ENCODE measurements around the gene CD4.
"Not testable (repeated sequence)": the region's sequence is repeated elsewhere in the genome, so short reads cannot be mapped to it uniquely, and the experiment has no call there.

The CD4 gene

GRCh38 chr12:6788972-6789924 is at the start of gene CD4:
TSS of gene CD4 (plus strand) at chr12:6789528. CDS start at chr12:6800139, 10,611 bp downstream.
- peak within 1 kb of the TSS; percentile 18 for H3K9ac ChIP-seq (ENCODE audit: low read length)
- peaks cover 8% of the 10 kb centered on the region for H3K27me3 ChIP-seq (ENCODE audit: control insufficient read depth, insufficient read depth, low read length)
- H3K4me1 ChIP-seq (ENCODE audit: control insufficient read depth, insufficient read depth, low read length), result no peaks in the 10 kb centered on the region
- no peaks in the 10 kb centered on the region for H3K36me3 ChIP-seq (ENCODE audit: control insufficient read depth, insufficient read depth, low read length)
- H3K4me3 ChIP-seq (ENCODE audit: low read length), result peak within 1 kb of the TSS; percentile 22
- no peaks in the 10 kb centered on the region for H3K9me3 ChIP-seq (ENCODE audit: control insufficient read depth, low read length)

DNA sequence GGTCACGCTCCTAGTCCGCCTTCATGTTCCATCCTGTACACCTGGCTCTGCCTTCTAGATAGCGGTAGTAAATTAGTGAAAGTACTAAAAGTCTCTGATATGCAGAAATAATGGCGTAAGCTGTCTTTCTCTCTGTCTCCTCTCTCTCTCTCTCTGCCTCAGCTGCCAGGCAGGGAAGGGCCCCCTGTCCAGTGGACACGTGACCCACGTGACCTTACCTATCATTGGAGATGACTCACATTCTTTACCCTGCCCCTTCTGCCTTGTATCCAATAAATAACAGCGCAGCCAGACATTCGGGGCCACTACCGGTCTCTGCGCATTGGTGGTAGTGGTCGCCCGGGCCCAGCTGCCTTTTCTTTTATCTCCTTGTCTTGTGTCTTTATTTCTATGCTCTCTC is 47.2 kb upstream of the CD4 start:
- H3K9me3 ChIP-seq (ENCODE audit: control insufficient read depth, low read length); H3K27me3 ChIP-seq (ENCODE audit: control insufficient read depth, insufficient read depth, low read length); H3K9ac ChIP-seq (ENCODE audit: low read length); H3K4me1 ChIP-seq (ENCODE audit: control insufficient read depth, insufficient read depth, low read length); H3K36me3 ChIP-seq (ENCODE audit: control insufficient read depth, insufficient read depth, low read length); H3K4me3 ChIP-seq (ENCODE audit: low read length): not testable (repeated sequence)

DNA sequence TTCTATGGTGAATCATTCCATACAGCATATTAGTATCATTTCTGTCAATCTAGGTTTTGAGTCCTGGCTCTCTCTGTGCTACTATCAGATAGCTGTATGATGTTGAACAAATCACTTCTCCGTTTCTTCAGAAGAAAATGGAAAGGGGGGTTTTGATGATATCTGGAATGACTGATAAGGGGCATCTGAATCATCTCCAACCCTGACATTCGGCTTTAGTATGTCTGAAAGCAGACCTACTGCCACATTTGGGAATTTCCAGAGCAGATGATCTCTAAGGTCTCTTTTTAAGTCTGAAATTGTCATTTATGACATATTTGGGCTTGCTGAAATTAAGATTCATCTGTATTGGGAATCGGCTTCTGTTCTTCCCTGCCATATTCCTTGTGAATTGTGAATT is 46.5 kb upstream of the CD4 start:
- no peak overlapping the region for H3K9ac ChIP-seq (ENCODE audit: low read length)
- H3K4me1 ChIP-seq (ENCODE audit: control insufficient read depth, insufficient read depth, low read length), result no peaks in the 10 kb centered on the region
- no peaks in the 10 kb centered on the region for H3K36me3 ChIP-seq (ENCODE audit: control insufficient read depth, insufficient read depth, low read length)
- H3K4me3 ChIP-seq (ENCODE audit: low read length), result no peak overlapping the region
- no peaks in the 10 kb centered on the region for H3K27me3 ChIP-seq (ENCODE audit: control insufficient read depth, insufficient read depth, low read length)
- no peaks in the 10 kb centered on the region for H3K9me3 ChIP-seq (ENCODE audit: control insufficient read depth, low read length)

DNA sequence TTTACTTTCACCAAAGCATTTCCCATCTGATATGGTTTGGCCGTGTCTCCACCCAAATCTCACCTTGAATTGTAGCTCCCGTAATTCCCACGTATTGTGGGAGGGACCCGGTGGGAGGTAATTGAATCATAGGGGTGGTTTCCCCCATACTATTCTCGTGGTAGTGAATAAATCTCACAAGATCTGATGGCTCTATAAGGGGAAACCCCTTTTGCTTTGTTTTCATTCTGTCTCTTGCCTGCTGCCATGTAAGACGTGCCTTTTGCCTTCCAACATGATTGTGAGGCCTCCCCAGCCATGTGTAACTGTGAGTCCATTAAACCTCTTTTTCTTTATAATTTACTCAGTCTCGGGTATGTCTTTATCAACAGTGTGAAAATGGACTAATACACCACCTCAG is 46.0 kb upstream of the CD4 start:
- not testable (repeated sequence) for H3K4me3 ChIP-seq (ENCODE audit: low read length); H3K36me3 ChIP-seq (ENCODE audit: control insufficient read depth, insufficient read depth, low read length); H3K9me3 ChIP-seq (ENCODE audit: control insufficient read depth, low read length); H3K4me1 ChIP-seq (ENCODE audit: control insufficient read depth, insufficient read depth, low read length); H3K9ac ChIP-seq (ENCODE audit: low read length); H3K27me3 ChIP-seq (ENCODE audit: control insufficient read depth, insufficient read depth, low read length)

GRCh38 chr12:6745741-6746525 is 43.4 kb upstream of the CD4 start:
- Histone ChIP-seq H3K9ac (ENCODE audit: low read length) (no peak overlapping the region), H3K27me3 (ENCODE audit: control insufficient read depth, insufficient read depth, low read length) (no peaks in the 10 kb centered on the region), H3K36me3 (ENCODE audit: control insufficient read depth, insufficient read depth, low read length) (peaks cover 10% of the 10 kb centered on the region), H3K4me1 (ENCODE audit: control insufficient read depth, insufficient read depth, low read length) (no peaks in the 10 kb centered on the region), H3K9me3 (ENCODE audit: control insufficient read depth, low read length) (no peaks in the 10 kb centered on the region), H3K4me3 (ENCODE audit: low read length) (no peak overlapping the region)

DNA sequence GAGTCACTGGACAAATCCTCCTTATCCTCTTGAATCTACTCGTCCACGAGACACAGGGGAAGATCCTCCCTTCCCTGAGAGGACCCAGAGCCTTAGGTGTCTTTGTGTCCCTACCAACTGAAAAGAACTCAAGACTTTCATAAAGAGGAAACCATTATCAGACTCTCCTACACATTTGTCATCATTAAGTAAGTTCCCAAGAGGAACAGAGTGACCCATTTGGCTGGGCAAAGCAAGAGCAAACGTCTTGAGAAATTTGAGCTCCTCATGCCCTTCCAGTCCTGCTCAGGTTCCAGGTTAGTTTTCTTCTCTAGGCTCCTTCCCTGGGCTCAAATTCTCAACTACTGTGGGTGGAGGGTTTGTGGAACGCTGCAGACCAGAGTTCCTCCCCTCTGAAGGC is 42.1 kb upstream of the CD4 start:
- no peaks in the 10 kb centered on the region for H3K9me3 ChIP-seq (ENCODE audit: control insufficient read depth, low read length)
- H3K9ac ChIP-seq (ENCODE audit: low read length), result no peak overlapping the region
- H3K4me1 ChIP-seq (ENCODE audit: control insufficient read depth, insufficient read depth, low read length), result peaks cover 4% of the 10 kb centered on the region
- peaks cover 10% of the 10 kb centered on the region for H3K36me3 ChIP-seq (ENCODE audit: control insufficient read depth, insufficient read depth, low read length)
- no peak overlapping the region for H3K4me3 ChIP-seq (ENCODE audit: low read length)
- no peaks in the 10 kb centered on the region for H3K27me3 ChIP-seq (ENCODE audit: control insufficient read depth, insufficient read depth, low read length)

GRCh38 chr12:6748761-6749160 is 40.6 kb upstream of the CD4 start:
- Histone ChIP-seq H3K9ac (ENCODE audit: low read length) (no peak overlapping the region), H3K36me3 (ENCODE audit: control insufficient read depth, insufficient read depth, low read length) (peaks cover 10% of the 10 kb centered on the region), H3K4me1 (ENCODE audit: control insufficient read depth, insufficient read depth, low read length) (peaks cover 7% of the 10 kb centered on the region), H3K4me3 (ENCODE audit: low read length) (no peak overlapping the region), H3K27me3 (ENCODE audit: control insufficient read depth, insufficient read depth, low read length) (no peaks in the 10 kb centered on the region), H3K9me3 (ENCODE audit: control insufficient read depth, low read length) (no peaks in the 10 kb centered on the region)

DNA sequence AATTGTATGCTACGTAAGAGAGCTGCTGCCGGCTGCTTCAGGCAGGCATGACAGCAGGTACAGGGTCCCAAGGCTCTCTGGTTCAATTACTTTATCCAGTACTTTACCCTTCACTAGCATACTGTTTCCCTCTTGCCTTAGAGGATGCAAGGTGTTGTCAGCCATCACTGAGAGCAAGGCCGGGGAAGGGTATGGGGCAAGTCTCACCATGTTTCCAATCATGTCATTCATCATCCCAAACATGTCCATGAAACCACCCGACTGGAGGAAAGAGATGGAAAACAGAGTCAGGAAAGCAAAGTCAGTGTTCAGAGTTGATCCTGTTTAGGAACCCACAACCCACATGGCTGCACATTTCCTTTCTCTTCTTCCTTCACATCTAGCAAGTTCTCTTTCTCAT is 38.8 kb upstream of the CD4 start:
- no peak overlapping the region for H3K9ac ChIP-seq (ENCODE audit: low read length)
- H3K36me3 ChIP-seq (ENCODE audit: control insufficient read depth, insufficient read depth, low read length), result peaks cover 10% of the 10 kb centered on the region
- H3K4me1 ChIP-seq (ENCODE audit: control insufficient read depth, insufficient read depth, low read length), result peaks cover 13% of the 10 kb centered on the region
- H3K27me3 ChIP-seq (ENCODE audit: control insufficient read depth, insufficient read depth, low read length), result no peaks in the 10 kb centered on the region
- H3K4me3 ChIP-seq (ENCODE audit: low read length), result no peak overlapping the region
- H3K9me3 ChIP-seq (ENCODE audit: control insufficient read depth, low read length), result no peaks in the 10 kb centered on the region

GRCh38 chr12:6751767-6752166 is 37.6 kb upstream of the CD4 start:
- peaks cover 10% of the 10 kb centered on the region for H3K36me3 ChIP-seq (ENCODE audit: control insufficient read depth, insufficient read depth, low read length)
- H3K9me3 ChIP-seq (ENCODE audit: control insufficient read depth, low read length), result no peaks in the 10 kb centered on the region
- peaks cover 13% of the 10 kb centered on the region for H3K4me1 ChIP-seq (ENCODE audit: control insufficient read depth, insufficient read depth, low read length)
- peak overlapping the region; percentile 100 for H3K9ac ChIP-seq (ENCODE audit: low read length)
- H3K4me3 ChIP-seq (ENCODE audit: low read length), result no peak overlapping the region
- H3K27me3 ChIP-seq (ENCODE audit: control insufficient read depth, insufficient read depth, low read length), result no peaks in the 10 kb centered on the region

DNA sequence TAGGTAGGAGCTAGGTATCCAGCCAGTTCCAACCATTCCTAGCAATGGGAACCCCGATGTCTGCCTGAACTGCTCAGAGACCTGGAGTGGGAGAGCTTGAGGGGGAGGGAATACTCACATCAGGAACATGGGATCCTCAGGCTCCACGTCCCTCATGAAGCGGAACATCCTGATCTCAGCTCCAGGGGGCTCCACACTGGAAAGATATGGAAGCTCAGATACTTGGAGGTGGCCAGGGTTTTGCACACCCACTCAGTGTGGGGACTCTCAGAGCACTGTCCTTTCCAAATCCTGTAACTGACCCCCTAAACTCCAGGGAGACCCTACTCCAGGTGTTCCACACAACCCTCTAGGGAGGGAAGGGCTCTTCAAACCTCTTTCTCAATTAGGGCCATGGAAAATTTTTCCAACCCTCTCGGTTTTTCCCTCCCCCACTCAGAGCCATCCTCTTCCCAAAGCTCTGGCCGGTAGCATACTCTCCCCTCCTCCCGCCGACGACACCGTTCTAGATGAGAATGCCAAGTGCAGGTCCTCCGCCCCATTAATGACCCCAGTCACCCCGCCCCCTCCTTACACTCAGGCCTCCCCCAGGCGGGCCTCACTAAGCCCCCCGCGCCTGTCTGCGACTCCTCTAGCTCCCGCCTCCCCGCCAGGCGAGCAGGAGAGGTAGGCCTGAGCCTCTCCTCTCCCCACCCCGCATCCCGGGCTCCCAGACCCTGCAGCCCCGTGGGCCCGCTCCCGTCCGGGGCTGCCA is 37.0 kb upstream of the CD4 start:
- peak overlapping the region; percentile 100 for H3K9ac ChIP-seq (ENCODE audit: low read length)
- peaks cover 10% of the 10 kb centered on the region for H3K36me3 ChIP-seq (ENCODE audit: control insufficient read depth, insufficient read depth, low read length)
- no peaks in the 10 kb centered on the region for H3K9me3 ChIP-seq (ENCODE audit: control insufficient read depth, low read length)
- peaks cover 16% of the 10 kb centered on the region for H3K4me1 ChIP-seq (ENCODE audit: control insufficient read depth, insufficient read depth, low read length)
- no peaks in the 10 kb centered on the region for H3K27me3 ChIP-seq (ENCODE audit: control insufficient read depth, insufficient read depth, low read length)
- H3K4me3 ChIP-seq (ENCODE audit: low read length), result peak overlapping the region; percentile 89

DNA sequence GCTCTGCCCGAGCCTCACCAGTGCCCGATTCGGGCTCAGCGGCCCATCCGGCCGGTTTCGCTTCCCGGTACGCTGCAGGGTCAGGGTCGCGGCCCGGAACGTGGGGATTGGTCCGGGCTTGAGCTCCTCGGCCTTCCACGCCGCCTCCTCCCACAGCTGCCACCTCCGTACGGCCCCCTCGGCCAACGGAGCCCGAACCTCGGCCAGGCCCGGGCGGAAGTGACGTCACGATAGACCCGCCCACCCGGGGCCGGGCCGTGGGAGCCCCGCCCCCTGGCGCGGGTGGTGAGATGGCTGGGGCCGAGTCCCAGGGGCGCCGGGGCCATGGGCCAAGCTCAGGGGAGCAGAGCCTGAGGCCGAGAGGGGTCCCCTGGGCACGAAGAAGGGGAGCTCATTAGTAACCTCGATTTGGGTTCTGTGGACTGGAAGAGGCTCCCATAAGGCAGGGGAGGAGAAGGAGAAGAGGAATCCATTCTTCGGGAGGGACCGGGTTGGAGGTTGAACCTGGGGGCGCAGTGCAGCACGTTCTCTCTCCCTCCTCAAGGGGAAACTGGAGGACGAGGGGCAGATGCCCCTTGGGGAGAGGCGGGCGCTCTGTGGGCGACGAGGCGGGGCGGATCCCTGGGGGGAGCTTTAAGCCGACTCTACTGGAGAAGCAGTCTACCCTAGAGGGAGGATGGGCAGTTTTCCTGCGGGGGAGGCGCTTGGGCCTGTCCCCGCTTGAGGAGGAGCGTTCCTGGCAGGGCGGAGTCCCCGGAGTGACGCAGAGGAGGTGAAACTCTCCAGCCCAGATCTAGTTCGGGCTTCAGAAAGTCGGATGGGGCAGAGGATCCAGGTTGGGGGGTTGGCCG is 36.2 kb upstream of the CD4 start, which contains the start of gene MLF2:
Gene MLF2, minus strand, starts transcription at position 221 of the 851 bp plus-strand sequence. CDS start 807 bp downstream, outside the sequence.
- Histone ChIP-seq H3K36me3 (ENCODE audit: control insufficient read depth, insufficient read depth, low read length) (peaks cover 10% of the 10 kb centered on the region), H3K4me3 (ENCODE audit: low read length) (peak within 1 kb of the TSS; percentile 89), H3K9ac (ENCODE audit: low read length) (peak within 1 kb of the TSS; percentile 100), H3K4me1 (ENCODE audit: control insufficient read depth, insufficient read depth, low read length) (peaks cover 18% of the 10 kb centered on the region), H3K27me3 (ENCODE audit: control insufficient read depth, insufficient read depth, low read length) (no peaks in the 10 kb centered on the region), H3K9me3 (ENCODE audit: control insufficient read depth, low read length) (no peaks in the 10 kb centered on the region)
